ENCODE results near the gene COL5A1.
"Not testable (repeated sequence)": the region's sequence is repeated elsewhere in the genome, so short reads cannot be mapped to it uniquely, and the experiment has no call there.

Gene COL5A1

GRCh38 chr9:134643222-134643671 is 1.6 kb downstream of the COL5A1 start:
- H3K9ac ChIP-seq (ENCODE audit: low read length), result no peak overlapping the region

GRCh38 chr9:134644401-134644724 is 2.8 kb downstream of the COL5A1 start:
- not testable (repeated sequence) for H2AFZ ChIP-seq (ENCODE audit: low read depth, low read length); H3K36me3 ChIP-seq (replicated peaks; ENCODE audit: low read depth, low read length); H3K79me2 ChIP-seq (ENCODE audit: low read length); H3K27me3 ChIP-seq (ENCODE audit: low read depth, low read length); H4K20me1 ChIP-seq (ENCODE audit: insufficient read depth, low read length); H3K9me3 ChIP-seq (ENCODE audit: insufficient read depth, low read length); H3K4me1 ChIP-seq (ENCODE audit: low read length); H3K9ac ChIP-seq (ENCODE audit: low read length); H3K4me3 ChIP-seq (ENCODE audit: low read length); H3K4me2 ChIP-seq (ENCODE audit: low read length); H3K27ac ChIP-seq (ENCODE audit: low read length)

More at GRCh38 chr9:134643222-134643671, 1.6 kb downstream of the COL5A1 start:
- Histone ChIP-seq H3K4me2 (ENCODE audit: low read length) (no peak overlapping the region), H4K20me1 (ENCODE audit: insufficient read depth, low read length) (no peaks in the 10 kb centered on the region), H3K9me3 (ENCODE audit: insufficient read depth, low read length) (no peaks in the 10 kb centered on the region), H2AFZ (ENCODE audit: low read depth, low read length) (no peak overlapping the region), H3K4me3 (ENCODE audit: low read length) (no peak overlapping the region), H3K79me2 (ENCODE audit: low read length) (no peaks in the 10 kb centered on the region), H3K27me3 (ENCODE audit: low read depth, low read length) (peaks cover 8% of the 10 kb centered on the region; the same call in 1 of the 2 replicates), H3K27ac (ENCODE audit: low read length) (no peak overlapping the region), H3K36me3 (replicated peaks; ENCODE audit: low read depth, low read length) (no peaks in the 10 kb centered on the region), H3K4me1 (ENCODE audit: low read length) (no peaks in the 10 kb centered on the region)
- TF ChIP-seq EZH2phosphoT487 (IDR thresholded peaks at IDR 0.05; ENCODE audit: low read depth), result no peak
- no peak for TF ChIP-seq CTCF (IDR thresholded peaks at IDR 0.05; ENCODE audit: low read depth, low read length)

- Histone ChIP-seq H3K27ac (ENCODE audit: low read length) (no peak overlapping the region), H3K9me3 (ENCODE audit: insufficient read depth, low read length) (no peaks in the 10 kb centered on the region), H3K27me3 (ENCODE audit: low read depth, low read length) (peaks cover 8% of the 10 kb centered on the region; the same call in 1 of the 2 replicates), H3K79me2 (ENCODE audit: low read length) (no peaks in the 10 kb centered on the region), H4K20me1 (ENCODE audit: insufficient read depth, low read length) (no peaks in the 10 kb centered on the region), H3K4me2 (ENCODE audit: low read length) (no peak overlapping the region), H3K36me3 (replicated peaks; ENCODE audit: low read depth, low read length) (no peaks in the 10 kb centered on the region), H3K4me3 (ENCODE audit: low read length) (no peak overlapping the region), H2AFZ (ENCODE audit: low read depth, low read length) (no peak overlapping the region), H3K9ac (ENCODE audit: low read length) (no peak overlapping the region), H3K4me1 (ENCODE audit: low read length) (no peaks in the 10 kb centered on the region)
- TF ChIP-seq EZH2phosphoT487 (IDR thresholded peaks at IDR 0.05; ENCODE audit: low read depth), result no peak
- TF ChIP-seq CTCF (IDR thresholded peaks at IDR 0.05; ENCODE audit: low read depth, low read length), result no peak
Measured at GRCh38 chr9:134644725-134645606, 3.4 kb downstream of the COL5A1 start.

- Histone ChIP-seq H3K4me3 (ENCODE audit: low read length) (no peak overlapping the region), H3K9ac (ENCODE audit: low read length) (no peak overlapping the region), H3K36me3 (replicated peaks; ENCODE audit: low read depth, low read length) (no peaks in the 10 kb centered on the region)
Measured at GRCh38 chr9:134645607-134646365, 4.2 kb downstream of the COL5A1 start.

More at GRCh38 chr9:134645607-134646365, 4.2 kb downstream of the COL5A1 start:
- peaks cover 8% of the 10 kb centered on the region; the same call in 1 of the 2 replicates for H3K27me3 ChIP-seq (ENCODE audit: low read depth, low read length)
- H2AFZ ChIP-seq (ENCODE audit: low read depth, low read length), result no peak overlapping the region
- H3K4me2 ChIP-seq (ENCODE audit: low read length), result no peak overlapping the region
- no peak for TF ChIP-seq CTCF (IDR thresholded peaks at IDR 0.05; ENCODE audit: low read depth, low read length)
- TF ChIP-seq EZH2phosphoT487 (IDR thresholded peaks at IDR 0.05; ENCODE audit: low read depth), result no peak
- no peaks in the 10 kb centered on the region for H3K4me1 ChIP-seq (ENCODE audit: low read length)
- no peak overlapping the region for H3K27ac ChIP-seq (ENCODE audit: low read length)
- no peaks in the 10 kb centered on the region for H3K79me2 ChIP-seq (ENCODE audit: low read length)
- no peaks in the 10 kb centered on the region for H3K9me3 ChIP-seq (ENCODE audit: insufficient read depth, low read length)
- H4K20me1 ChIP-seq (ENCODE audit: insufficient read depth, low read length), result no peaks in the 10 kb centered on the region
